ENCODE measurements around the gene SUN5.

DNA sequence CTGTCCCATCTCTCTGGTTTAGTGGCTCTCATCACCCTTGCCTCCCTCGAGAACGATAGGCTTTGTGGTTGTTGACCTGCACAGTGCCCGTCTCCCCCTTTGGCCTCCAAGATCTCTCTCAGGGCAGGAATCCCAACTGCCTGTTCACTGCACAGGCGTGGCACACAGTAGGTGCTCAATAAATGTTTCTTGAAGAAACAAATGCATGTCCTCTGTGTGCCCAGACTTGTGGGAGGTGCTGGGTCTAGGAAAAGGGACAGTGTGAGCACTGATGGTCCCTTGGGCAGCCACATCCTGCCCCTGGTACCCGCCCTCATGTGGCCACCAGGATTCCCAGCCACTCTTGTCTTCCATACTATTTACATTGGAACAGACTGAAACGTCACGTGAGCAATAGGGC, 24.6 kb upstream of the SUN5 start:
- TF ChIP-seq, protein P1, sequence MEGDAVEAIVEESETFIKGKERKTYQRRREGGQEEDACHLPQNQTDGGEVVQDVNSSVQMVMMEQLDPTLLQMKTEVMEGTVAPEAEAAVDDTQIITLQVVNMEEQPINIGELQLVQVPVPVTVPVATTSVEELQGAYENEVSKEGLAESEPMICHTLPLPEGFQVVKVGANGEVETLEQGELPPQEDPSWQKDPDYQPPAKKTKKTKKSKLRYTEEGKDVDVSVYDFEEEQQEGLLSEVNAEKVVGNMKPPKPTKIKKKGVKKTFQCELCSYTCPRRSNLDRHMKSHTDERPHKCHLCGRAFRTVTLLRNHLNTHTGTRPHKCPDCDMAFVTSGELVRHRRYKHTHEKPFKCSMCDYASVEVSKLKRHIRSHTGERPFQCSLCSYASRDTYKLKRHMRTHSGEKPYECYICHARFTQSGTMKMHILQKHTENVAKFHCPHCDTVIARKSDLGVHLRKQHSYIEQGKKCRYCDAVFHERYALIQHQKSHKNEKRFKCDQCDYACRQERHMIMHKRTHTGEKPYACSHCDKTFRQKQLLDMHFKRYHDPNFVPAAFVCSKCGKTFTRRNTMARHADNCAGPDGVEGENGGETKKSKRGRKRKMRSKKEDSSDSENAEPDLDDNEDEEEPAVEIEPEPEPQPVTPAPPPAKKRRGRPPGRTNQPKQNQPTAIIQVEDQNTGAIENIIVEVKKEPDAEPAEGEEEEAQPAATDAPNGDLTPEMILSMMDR (IDR thresholded peaks at IDR 0.05) = no peak
- no peak for TF ChIP-seq POLR2A (IDR thresholded peaks at IDR 0.05)
